Stimulated activated CD4-positive, alpha-beta T cell treated with anti-CD3 and anti-CD28 coated beads, Interleukin-1b, Interleukin-23, amount 100 ng/mL, for 1 hour (primary cell): ENCODE results near the gene PAQR6.

Experiments used
- DNase-seq, 2 donors: peaks; one replicate each; pipeline ENCODE4 v3.0.0-alpha.2; 2020; ENCODE audit warnings: low read depth in 2 of 2

The PAQR6 gene

GRCh38 chr1:156263288-156263655 is 15.4 kb upstream of the PAQR6 start:
- DNase-seq = no peak

GRCh38 chr1:156262461-156263287 is 14.8 kb upstream of the PAQR6 start:
- no peak for DNase-seq

GRCh38 chr1:156260896-156261295 is 13.0 kb upstream of the PAQR6 start:
- no peak for DNase-seq

GRCh38 chr1:156259805-156260204 is 11.9 kb upstream of the PAQR6 start:
- no peak for DNase-seq

GRCh38 chr1:156258859-156259258 is 11.0 kb upstream of the PAQR6 start:
- DNase-seq = no peak

- DNase-seq = no peak
Measured at GRCh38 chr1:156257711-156258110, 9.9 kb upstream of the PAQR6 start.

GRCh38 chr1:156253634-156254033 is 5.8 kb upstream of the PAQR6 start:
- no peak for DNase-seq

GRCh38 chr1:156251527-156251926 is 3.7 kb upstream of the PAQR6 start:
- no peak for DNase-seq

- no peak for DNase-seq
Measured at GRCh38 chr1:156249593-156249992, 1.7 kb upstream of the PAQR6 start.

GRCh38 chr1:156248323-156248683 is 447 bp upstream of the PAQR6 start:
- DNase-seq = no peak

GRCh38 chr1:156246781-156247459 is 936 bp downstream of the PAQR6 start:
- DNase-seq = no peak

- no peak for DNase-seq
Measured at GRCh38 chr1:156246241-156246780, 1.5 kb downstream of the PAQR6 start.

GRCh38 chr1:156245451-156246232 is 2.2 kb downstream of the PAQR6 start:
- DNase-seq = no peak

GRCh38 chr1:156244712-156245111 is 3.1 kb downstream of the PAQR6 start:
- no peak for DNase-seq

GRCh38 chr1:156244126-156244525 is 3.7 kb downstream of the PAQR6 start:
- no peak for DNase-seq

GRCh38 chr1:156242738-156243137 is 5.1 kb downstream of the PAQR6 start:
- no peak for DNase-seq

- no peak for DNase-seq
Measured at GRCh38 chr1:156241926-156242325, 5.9 kb downstream of the PAQR6 start, which contains the start of gene BGLAP. TSS of gene BGLAP (plus strand) at chr1:156242184. CDS start at chr1:156242232, 48 bp downstream.

- DNase-seq = no peak
Measured at GRCh38 chr1:156241311-156241811, 6.5 kb downstream of the PAQR6 start.

- no peak for DNase-seq
Measured at GRCh38 chr1:156238248-156238647, 9.6 kb downstream of the PAQR6 start.

GRCh38 chr1:156236164-156236563 is 11.7 kb downstream of the PAQR6 start:
- DNase-seq = no peak

- DNase-seq = no peak
Measured at GRCh38 chr1:156233426-156234127, 14.3 kb downstream of the PAQR6 start.
